WTC11 (cell line): ENCODE data around the gene GASK1A. TPM values are rescaled to one million over a fixed set of nuclear protein-coding genes. Genes with fewer than 3 reads are reported as not detected.

Source experiments
- ATAC-seq: fragments of 200-7000 bp; cut with Tn5 transposase; 2 replicates; pipeline ENCODE4 v1.10.0; 2021; ENCODE audit warnings: mild to moderate bottlenecking, moderate library complexity
- CTCF ChIA-PET: fragments of 300-600 bp; sonication (Branson Sonifier 250); formaldehyde crosslinking; loops from one replicate; lab custom pipeline; 2021; ENCODE audit warnings: antibody characterized with exemption; lab: Charles Lee
- POLR2A ChIA-PET: fragments of 350-600 bp; sonication (Branson Sonifier 250); formaldehyde crosslinking; loops from one replicate; lab custom pipeline; 2021; ENCODE audit warnings: antibody characterized with exemption; lab: Charles Lee
- DNase-seq: peaks from one replicate; pipeline ENCODE4 v3.0.0; 2021; ENCODE audit warnings: low spot score
- H3K27ac Mint-ChIP-seq: 2 replicates; pipeline ENCODE4 v1.8.0; 2021; ENCODE audit warnings: mixed read lengths
- H3K27me3 Mint-ChIP-seq: 2 replicates; pipeline ENCODE4 v1.8.0; 2021; ENCODE audit warnings: low read depth, mild to moderate bottlenecking, moderate library complexity, mixed read lengths
- H3K36me3 Mint-ChIP-seq: 2 replicates; pipeline ENCODE4 v1.8.0; 2021; ENCODE audit warnings: mixed read lengths
- H3K4me1 Mint-ChIP-seq: 2 replicates; pipeline ENCODE4 v1.8.0; 2022; ENCODE audit warnings: mixed read lengths
- H3K4me3 Mint-ChIP-seq: 2 replicates; pipeline ENCODE4 v1.8.0; 2021; ENCODE audit warnings: mild to moderate bottlenecking, moderate library complexity, mixed read lengths
- H3K9me3 Mint-ChIP-seq: 2 replicates; pipeline ENCODE4 v1.8.0; 2021; ENCODE audit warnings: mixed read lengths
- FOXK1 ChIP-seq: sonication (generic); formaldehyde crosslinking; IDR thresholded peaks from 2 replicates; pipeline ENCODE4 v1.8.0; 2022; ENCODE audit warnings: mild to moderate bottlenecking, moderate library complexity, missing genetic modification reagents
- GABPB1 ChIP-seq: sonication (generic); formaldehyde crosslinking; IDR thresholded peaks from 2 replicates; pipeline ENCODE4 v1.8.1; 2023; ENCODE audit warnings: mild to moderate bottlenecking, missing genetic modification reagents
- GRHL2 ChIP-seq: fragments of 250-450 bp; sonication (Bioruptor Pico); IDR thresholded peaks from 2 replicates; pipeline ENCODE4 v1.8.0; 2022; ENCODE audit warnings: mild to moderate bottlenecking, moderate library complexity; ENCODE audit not compliant: insufficient replicate concordance, severe bottlenecking
- JAZF1 ChIP-seq: fragments of 250-450 bp; sonication (Bioruptor Pico); IDR thresholded peaks from 2 replicates; pipeline ENCODE4 v1.9.0; 2021; ENCODE audit warnings: moderate library complexity, mild to moderate bottlenecking, inconsistent platforms
- MYBL2 ChIP-seq: sonication (generic); formaldehyde crosslinking; IDR thresholded peaks from 2 replicates; pipeline ENCODE4 v1.8.1; 2023; ENCODE audit warnings: mild to moderate bottlenecking, moderate library complexity, missing genetic modification reagents
- NR1H2 ChIP-seq: sonication (generic); formaldehyde crosslinking; IDR thresholded peaks from 2 replicates; pipeline ENCODE4 v1.9.0; 2021; ENCODE audit warnings: mild to moderate bottlenecking, moderate library complexity, missing genetic modification reagents
- NR3C1 ChIP-seq: sonication (generic); formaldehyde crosslinking; conservative IDR thresholded peaks from 2 replicates; pipeline ENCODE4 v1.8.1; 2023; ENCODE audit warnings: low read depth, mild to moderate bottlenecking, missing genetic modification reagents
- OVOL2 ChIP-seq: fragments of 250-450 bp; sonication (Bioruptor Pico); IDR thresholded peaks from 2 replicates; pipeline ENCODE4 v1.9.0; 2021; ENCODE audit warnings: mild to moderate bottlenecking, borderline replicate concordance
- PRRX2 ChIP-seq: fragments of 250-450 bp; sonication (Bioruptor Pico); IDR thresholded peaks from 2 replicates; pipeline ENCODE4 v1.8.0; 2021; ENCODE audit warnings: mild to moderate bottlenecking
- RORB ChIP-seq: fragments of 250-450 bp; sonication (Bioruptor Pico); IDR thresholded peaks from 2 replicates; pipeline ENCODE4 v1.9.0; 2021; ENCODE audit warnings: mild to moderate bottlenecking
- SMAD4 ChIP-seq: sonication (generic); formaldehyde crosslinking; IDR thresholded peaks from 2 replicates; pipeline ENCODE4 v1.8.0; 2022; ENCODE audit warnings: mild to moderate bottlenecking, missing genetic modification reagents
- STAT6 ChIP-seq: sonication (generic); formaldehyde crosslinking; conservative IDR thresholded peaks from 2 replicates; pipeline ENCODE4 v1.8.1; 2023; ENCODE audit warnings: mild to moderate bottlenecking, low read depth, missing genetic modification reagents, moderate library complexity
- TEAD1 ChIP-seq: sonication (generic); formaldehyde crosslinking; IDR thresholded peaks from 2 replicates; pipeline ENCODE4 v1.8.0; 2022; ENCODE audit warnings: mild to moderate bottlenecking, missing genetic modification reagents
- ZNF121 ChIP-seq: sonication (generic); formaldehyde crosslinking; IDR thresholded peaks from 2 replicates; pipeline ENCODE4 v1.8.0; 2023; ENCODE audit warnings: missing genetic modification reagents
- ZNF232 ChIP-seq: sonication (generic); formaldehyde crosslinking; IDR thresholded peaks from 2 replicates; pipeline ENCODE4 v1.8.0; 2022; ENCODE audit warnings: mild to moderate bottlenecking, missing genetic modification reagents
- ZNF263 ChIP-seq: sonication (generic); formaldehyde crosslinking; IDR thresholded peaks from 2 replicates; pipeline ENCODE4 v1.8.1; 2022; ENCODE audit warnings: low read depth, mild to moderate bottlenecking, moderate library complexity, missing genetic modification reagents
- ZNF532 ChIP-seq: fragments of 250-450 bp; sonication (Bioruptor Pico); IDR thresholded peaks from 2 replicates; pipeline ENCODE4 v1.9.0; 2021; ENCODE audit warnings: mild to moderate bottlenecking, borderline replicate concordance
- total RNA-seq: library from RNA; stranded (reverse); gene quantifications from 3 replicates; pipeline ENCODE4 v1.2.3, GENCODE V29; 2021
- TF ChIP-seq, protein P1 (sequence below): sonication (generic); formaldehyde crosslinking; IDR thresholded peaks from 2 replicates; pipeline ENCODE4 v1.8.1; 2023; ENCODE audit warnings: mild to moderate bottlenecking, missing genetic modification reagents, borderline replicate concordance
- TF ChIP-seq, protein P2 (sequence below): sonication (generic); formaldehyde crosslinking; IDR thresholded peaks from 2 replicates; pipeline ENCODE4 v1.8.1; 2022; ENCODE audit warnings: mild to moderate bottlenecking, moderate library complexity, missing genetic modification reagents
- TF ChIP-seq, protein P3 (sequence below): sonication (generic); formaldehyde crosslinking; IDR thresholded peaks from 2 replicates; pipeline ENCODE4 v1.8.0; 2023; ENCODE audit warnings: mild to moderate bottlenecking, missing genetic modification reagents

GASK1A gene
- total RNA-seq, 1 experiment from 2014 or later = 9.6 TPM

DNA sequence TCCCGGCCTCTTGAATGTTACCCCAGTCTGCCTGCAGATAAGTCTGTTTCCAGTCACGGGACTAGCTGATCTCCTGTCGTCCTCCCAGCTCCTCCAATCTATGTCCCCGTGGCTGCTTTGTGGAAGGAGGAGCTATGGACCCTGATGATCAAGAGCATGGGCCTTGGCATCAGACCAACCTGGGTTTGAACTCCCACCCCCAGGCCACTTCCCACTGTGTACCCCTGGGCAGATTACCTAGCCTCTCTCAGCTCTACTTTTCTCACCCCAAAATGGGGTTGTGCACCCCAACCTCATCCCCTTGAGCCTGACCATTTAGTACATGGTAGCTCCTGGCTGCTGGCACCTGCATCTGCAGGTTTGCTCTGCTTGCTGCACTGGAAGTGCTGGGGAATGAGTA, 55.8 kb downstream of the GASK1A start (continued):
- TF ChIP-seq ZNF232 (CRISPR knock-in tag) = no peak
- TF ChIP-seq, protein P1, sequence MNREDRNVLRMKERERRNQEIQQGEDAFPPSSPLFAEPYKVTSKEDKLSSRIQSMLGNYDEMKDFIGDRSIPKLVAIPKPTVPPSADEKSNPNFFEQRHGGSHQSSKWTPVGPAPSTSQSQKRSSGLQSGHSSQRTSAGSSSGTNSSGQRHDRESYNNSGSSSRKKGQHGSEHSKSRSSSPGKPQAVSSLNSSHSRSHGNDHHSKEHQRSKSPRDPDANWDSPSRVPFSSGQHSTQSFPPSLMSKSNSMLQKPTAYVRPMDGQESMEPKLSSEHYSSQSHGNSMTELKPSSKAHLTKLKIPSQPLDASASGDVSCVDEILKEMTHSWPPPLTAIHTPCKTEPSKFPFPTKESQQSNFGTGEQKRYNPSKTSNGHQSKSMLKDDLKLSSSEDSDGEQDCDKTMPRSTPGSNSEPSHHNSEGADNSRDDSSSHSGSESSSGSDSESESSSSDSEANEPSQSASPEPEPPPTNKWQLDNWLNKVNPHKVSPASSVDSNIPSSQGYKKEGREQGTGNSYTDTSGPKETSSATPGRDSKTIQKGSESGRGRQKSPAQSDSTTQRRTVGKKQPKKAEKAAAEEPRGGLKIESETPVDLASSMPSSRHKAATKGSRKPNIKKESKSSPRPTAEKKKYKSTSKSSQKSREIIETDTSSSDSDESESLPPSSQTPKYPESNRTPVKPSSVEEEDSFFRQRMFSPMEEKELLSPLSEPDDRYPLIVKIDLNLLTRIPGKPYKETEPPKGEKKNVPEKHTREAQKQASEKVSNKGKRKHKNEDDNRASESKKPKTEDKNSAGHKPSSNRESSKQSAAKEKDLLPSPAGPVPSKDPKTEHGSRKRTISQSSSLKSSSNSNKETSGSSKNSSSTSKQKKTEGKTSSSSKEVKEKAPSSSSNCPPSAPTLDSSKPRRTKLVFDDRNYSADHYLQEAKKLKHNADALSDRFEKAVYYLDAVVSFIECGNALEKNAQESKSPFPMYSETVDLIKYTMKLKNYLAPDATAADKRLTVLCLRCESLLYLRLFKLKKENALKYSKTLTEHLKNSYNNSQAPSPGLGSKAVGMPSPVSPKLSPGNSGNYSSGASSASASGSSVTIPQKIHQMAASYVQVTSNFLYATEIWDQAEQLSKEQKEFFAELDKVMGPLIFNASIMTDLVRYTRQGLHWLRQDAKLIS (CRISPR knock-in tag) = no peak
- TF ChIP-seq TEAD1 (CRISPR knock-in tag) = no peak
- TF ChIP-seq GRHL2 (CRISPR knock-in tag) = no peak
- TF ChIP-seq SMAD4 (CRISPR knock-in tag) = no peak
- no peak for TF ChIP-seq NR3C1 (CRISPR knock-in tag)
- TF ChIP-seq, protein P2, sequence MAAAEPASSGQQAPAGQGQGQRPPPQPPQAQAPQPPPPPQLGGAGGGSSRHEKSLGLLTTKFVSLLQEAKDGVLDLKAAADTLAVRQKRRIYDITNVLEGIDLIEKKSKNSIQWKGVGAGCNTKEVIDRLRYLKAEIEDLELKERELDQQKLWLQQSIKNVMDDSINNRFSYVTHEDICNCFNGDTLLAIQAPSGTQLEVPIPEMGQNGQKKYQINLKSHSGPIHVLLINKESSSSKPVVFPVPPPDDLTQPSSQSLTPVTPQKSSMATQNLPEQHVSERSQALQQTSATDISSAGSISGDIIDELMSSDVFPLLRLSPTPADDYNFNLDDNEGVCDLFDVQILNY (CRISPR knock-in tag) = no peak
- no peak for TF ChIP-seq FOXK1
- no peak for TF ChIP-seq ZNF121 (CRISPR knock-in tag)
- no peak for TF ChIP-seq RORB (CRISPR knock-in tag)
- TF ChIP-seq, protein P3, sequence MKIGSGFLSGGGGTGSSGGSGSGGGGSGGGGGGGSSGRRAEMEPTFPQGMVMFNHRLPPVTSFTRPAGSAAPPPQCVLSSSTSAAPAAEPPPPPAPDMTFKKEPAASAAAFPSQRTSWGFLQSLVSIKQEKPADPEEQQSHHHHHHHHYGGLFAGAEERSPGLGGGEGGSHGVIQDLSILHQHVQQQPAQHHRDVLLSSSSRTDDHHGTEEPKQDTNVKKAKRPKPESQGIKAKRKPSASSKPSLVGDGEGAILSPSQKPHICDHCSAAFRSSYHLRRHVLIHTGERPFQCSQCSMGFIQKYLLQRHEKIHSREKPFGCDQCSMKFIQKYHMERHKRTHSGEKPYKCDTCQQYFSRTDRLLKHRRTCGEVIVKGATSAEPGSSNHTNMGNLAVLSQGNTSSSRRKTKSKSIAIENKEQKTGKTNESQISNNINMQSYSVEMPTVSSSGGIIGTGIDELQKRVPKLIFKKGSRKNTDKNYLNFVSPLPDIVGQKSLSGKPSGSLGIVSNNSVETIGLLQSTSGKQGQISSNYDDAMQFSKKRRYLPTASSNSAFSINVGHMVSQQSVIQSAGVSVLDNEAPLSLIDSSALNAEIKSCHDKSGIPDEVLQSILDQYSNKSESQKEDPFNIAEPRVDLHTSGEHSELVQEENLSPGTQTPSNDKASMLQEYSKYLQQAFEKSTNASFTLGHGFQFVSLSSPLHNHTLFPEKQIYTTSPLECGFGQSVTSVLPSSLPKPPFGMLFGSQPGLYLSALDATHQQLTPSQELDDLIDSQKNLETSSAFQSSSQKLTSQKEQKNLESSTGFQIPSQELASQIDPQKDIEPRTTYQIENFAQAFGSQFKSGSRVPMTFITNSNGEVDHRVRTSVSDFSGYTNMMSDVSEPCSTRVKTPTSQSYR (CRISPR knock-in tag) = no peak
- TF ChIP-seq NR1H2 = no peak
- TF ChIP-seq STAT6 = no peak
- TF ChIP-seq PRRX2 = no peak

- CTCF ChIA-PET = no interaction called here
- no peaks in the 10 kb centered on the region for H3K36me3 Mint-ChIP-seq
- DNase-seq = no peak
- POLR2A ChIA-PET = no interaction called here
- H3K9me3 Mint-ChIP-seq = no peaks in the 10 kb centered on the region
- no peaks in the 10 kb centered on the region for H3K27me3 Mint-ChIP-seq
- no peak overlapping the region for H3K27ac Mint-ChIP-seq
- H3K4me3 Mint-ChIP-seq = no peak overlapping the region
- no peaks in the 10 kb centered on the region for H3K4me1 Mint-ChIP-seq
- ATAC-seq = no peak
- no peak for TF ChIP-seq MYBL2 (CRISPR knock-in tag)
- TF ChIP-seq ZNF532 (CRISPR knock-in tag) = no peak
- no peak for TF ChIP-seq OVOL2 (CRISPR knock-in tag)
- no peak for TF ChIP-seq ZNF263 (CRISPR knock-in tag)
- TF ChIP-seq STAT6 = no peak
- no peak for TF ChIP-seq GABPB1 (CRISPR knock-in tag)
- no peak for TF ChIP-seq JAZF1 (CRISPR knock-in tag)
- no peak for TF ChIP-seq NR3C1 (CRISPR knock-in tag)
Measured at GRCh38 chr3:43035801-43036365, 56.8 kb downstream of the GASK1A start.
